ENCODE data around the gene RGS8. TPM values are rescaled to one million over a fixed set of nuclear protein-coding genes. Genes with fewer than 3 reads are reported as not detected.
A peak's percentile ranks its signal among the peaks of the same experiment; 100 is the strongest.

Gene RGS8
- total RNA-seq, 1 experiment from 2014 or later, result 0.66 TPM

GRCh38 chr1:182662956-182663355, 21.4 kb downstream of the RGS8 start:
- DNase-seq (ENCODE audit: low spot score), result no peak
- no peak for ATAC-seq
- H3K4me3 Mint-ChIP-seq, result no peak overlapping the region
- TF ChIP-seq ATF3 (CRISPR knock-in tag; conservative IDR thresholded peaks at IDR 0.05) (no peak), ESRRA (CRISPR knock-in tag; IDR thresholded peaks at IDR 0.05; ENCODE audit: borderline replicate concordance) (no peak), CDX4 (CRISPR knock-in tag; IDR thresholded peaks at IDR 0.05; ENCODE audit: borderline replicate concordance) (no peak), ZNF671 (CRISPR knock-in tag; IDR thresholded peaks at IDR 0.05) (no peak)
- TF ChIP-seq, protein P1, sequence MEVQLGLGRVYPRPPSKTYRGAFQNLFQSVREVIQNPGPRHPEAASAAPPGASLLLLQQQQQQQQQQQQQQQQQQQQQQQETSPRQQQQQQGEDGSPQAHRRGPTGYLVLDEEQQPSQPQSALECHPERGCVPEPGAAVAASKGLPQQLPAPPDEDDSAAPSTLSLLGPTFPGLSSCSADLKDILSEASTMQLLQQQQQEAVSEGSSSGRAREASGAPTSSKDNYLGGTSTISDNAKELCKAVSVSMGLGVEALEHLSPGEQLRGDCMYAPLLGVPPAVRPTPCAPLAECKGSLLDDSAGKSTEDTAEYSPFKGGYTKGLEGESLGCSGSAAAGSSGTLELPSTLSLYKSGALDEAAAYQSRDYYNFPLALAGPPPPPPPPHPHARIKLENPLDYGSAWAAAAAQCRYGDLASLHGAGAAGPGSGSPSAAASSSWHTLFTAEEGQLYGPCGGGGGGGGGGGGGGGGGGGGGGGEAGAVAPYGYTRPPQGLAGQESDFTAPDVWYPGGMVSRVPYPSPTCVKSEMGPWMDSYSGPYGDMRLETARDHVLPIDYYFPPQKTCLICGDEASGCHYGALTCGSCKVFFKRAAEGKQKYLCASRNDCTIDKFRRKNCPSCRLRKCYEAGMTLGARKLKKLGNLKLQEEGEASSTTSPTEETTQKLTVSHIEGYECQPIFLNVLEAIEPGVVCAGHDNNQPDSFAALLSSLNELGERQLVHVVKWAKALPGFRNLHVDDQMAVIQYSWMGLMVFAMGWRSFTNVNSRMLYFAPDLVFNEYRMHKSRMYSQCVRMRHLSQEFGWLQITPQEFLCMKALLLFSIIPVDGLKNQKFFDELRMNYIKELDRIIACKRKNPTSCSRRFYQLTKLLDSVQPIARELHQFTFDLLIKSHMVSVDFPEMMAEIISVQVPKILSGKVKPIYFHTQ (CRISPR knock-in tag; IDR thresholded peaks at IDR 0.05), result no peak
- no peaks in the 10 kb centered on the region for H3K36me3 Mint-ChIP-seq
- peaks cover 19% of the 10 kb centered on the region for H3K27me3 Mint-ChIP-seq (ENCODE audit: low read depth)
- POLR2A ChIA-PET, result interaction anchor here (1.7 kb wide), 1 partner anchor 60 kb away, joined by 4 read pairs; no protein-coding TSS in a partner anchor
- H3K9me3 Mint-ChIP-seq, result no peaks in the 10 kb centered on the region
- CTCF ChIA-PET, result interaction anchor here (1.0 to 6.4 kb wide), 10 partner anchors 9 to 120 kb away, joined by 3 to 28 read pairs (median 6); no protein-coding TSS in a partner anchor
- peaks cover 58% of the 10 kb centered on the region for H3K4me1 Mint-ChIP-seq
- H3K27ac Mint-ChIP-seq, result no peak overlapping the region; the same call in 1 of the 2 replicates

- Mint-ChIP-seq H3K4me3 (peak overlapping the region; percentile 34), H3K27ac (peak overlapping the region; percentile 71), H3K36me3 (no peaks in the 10 kb centered on the region), H3K9me3 (no peaks in the 10 kb centered on the region), H3K27me3 (ENCODE audit: low read depth) (peaks cover 19% of the 10 kb centered on the region), H3K4me1 (peaks cover 60% of the 10 kb centered on the region)
- DNase-seq (ENCODE audit: low spot score) (peak; percentile 31), ATAC-seq (peak; percentile 79)
- ChIA-PET CTCF (interaction anchor here (1.0 to 6.4 kb wide), 12 partner anchors 10 to 122 kb away, joined by 3 to 28 read pairs (median 6); no protein-coding TSS in a partner anchor), POLR2A (interaction anchor here (1.7 kb wide), 1 partner anchor 59 kb away, joined by 4 read pairs; no protein-coding TSS in a partner anchor)
- TF ChIP-seq ELF4 (CRISPR knock-in tag; IDR thresholded peaks at IDR 0.05; ENCODE audit: low read depth), result no peak
- TF ChIP-seq, protein P2, sequence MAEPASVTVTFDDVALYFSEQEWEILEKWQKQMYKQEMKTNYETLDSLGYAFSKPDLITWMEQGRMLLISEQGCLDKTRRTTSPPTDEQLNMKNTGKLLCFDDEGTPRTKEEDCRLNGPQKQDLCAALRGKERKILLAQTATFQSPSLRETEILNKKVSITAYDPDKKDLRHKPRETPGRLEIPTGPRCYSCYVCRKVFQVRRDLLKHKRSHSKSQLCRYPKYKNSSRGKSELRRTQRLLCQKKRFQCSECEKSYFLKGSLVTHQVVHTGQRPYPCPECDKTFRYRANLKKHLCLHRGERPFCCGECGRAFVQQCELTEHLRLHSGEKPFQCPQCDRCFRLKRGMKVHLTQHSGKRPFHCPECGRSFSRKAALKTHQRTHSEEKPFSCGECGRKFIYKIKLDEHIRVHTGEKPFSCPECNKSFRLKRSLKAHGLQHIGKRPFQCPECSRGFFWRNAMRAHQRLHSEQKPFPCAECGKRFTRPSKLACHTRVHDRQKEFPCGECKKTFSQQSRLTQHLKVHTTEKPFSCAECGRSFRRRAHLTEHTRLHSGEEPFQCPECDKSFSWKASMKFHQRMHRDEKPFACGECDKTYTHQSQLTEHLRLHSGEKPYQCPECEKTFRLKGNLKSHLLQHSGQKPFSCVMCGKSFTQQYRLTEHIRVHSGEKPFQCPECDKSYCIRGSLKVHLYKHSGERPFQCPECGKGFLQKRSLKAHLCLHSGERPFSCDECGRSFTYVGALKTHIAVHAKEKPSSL (CRISPR knock-in tag; conservative IDR thresholded peaks at IDR 0.05), result no peak
- TF ChIP-seq JUN (CRISPR knock-in tag; IDR thresholded peaks at IDR 0.05), result no peak
- TF ChIP-seq FOXK1 (CRISPR knock-in tag; IDR thresholded peaks at IDR 0.05), result no peak
- TF ChIP-seq, protein P3, sequence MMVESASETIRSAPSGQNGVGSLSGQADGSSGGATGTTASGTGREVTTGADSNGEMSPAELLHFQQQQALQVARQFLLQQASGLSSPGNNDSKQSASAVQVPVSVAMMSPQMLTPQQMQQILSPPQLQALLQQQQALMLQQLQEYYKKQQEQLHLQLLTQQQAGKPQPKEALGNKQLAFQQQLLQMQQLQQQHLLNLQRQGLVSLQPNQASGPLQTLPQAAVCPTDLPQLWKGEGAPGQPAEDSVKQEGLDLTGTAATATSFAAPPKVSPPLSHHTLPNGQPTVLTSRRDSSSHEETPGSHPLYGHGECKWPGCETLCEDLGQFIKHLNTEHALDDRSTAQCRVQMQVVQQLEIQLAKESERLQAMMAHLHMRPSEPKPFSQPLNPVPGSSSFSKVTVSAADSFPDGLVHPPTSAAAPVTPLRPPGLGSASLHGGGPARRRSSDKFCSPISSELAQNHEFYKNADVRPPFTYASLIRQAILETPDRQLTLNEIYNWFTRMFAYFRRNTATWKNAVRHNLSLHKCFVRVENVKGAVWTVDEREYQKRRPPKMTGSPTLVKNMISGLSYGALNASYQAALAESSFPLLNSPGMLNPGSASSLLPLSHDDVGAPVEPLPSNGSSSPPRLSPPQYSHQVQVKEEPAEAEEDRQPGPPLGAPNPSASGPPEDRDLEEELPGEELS (CRISPR knock-in tag; IDR thresholded peaks at IDR 0.05), result no peak
- no peak for TF ChIP-seq IRF1 (CRISPR knock-in tag; IDR thresholded peaks at IDR 0.05)
- no peak for TF ChIP-seq EMX1 (CRISPR knock-in tag; IDR thresholded peaks at IDR 0.05)
- TF ChIP-seq, protein P4, sequence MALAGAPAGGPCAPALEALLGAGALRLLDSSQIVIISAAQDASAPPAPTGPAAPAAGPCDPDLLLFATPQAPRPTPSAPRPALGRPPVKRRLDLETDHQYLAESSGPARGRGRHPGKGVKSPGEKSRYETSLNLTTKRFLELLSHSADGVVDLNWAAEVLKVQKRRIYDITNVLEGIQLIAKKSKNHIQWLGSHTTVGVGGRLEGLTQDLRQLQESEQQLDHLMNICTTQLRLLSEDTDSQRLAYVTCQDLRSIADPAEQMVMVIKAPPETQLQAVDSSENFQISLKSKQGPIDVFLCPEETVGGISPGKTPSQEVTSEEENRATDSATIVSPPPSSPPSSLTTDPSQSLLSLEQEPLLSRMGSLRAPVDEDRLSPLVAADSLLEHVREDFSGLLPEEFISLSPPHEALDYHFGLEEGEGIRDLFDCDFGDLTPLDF (CRISPR knock-in tag; IDR thresholded peaks at IDR 0.05), result no peak
- TF ChIP-seq ATF1 (CRISPR knock-in tag; IDR thresholded peaks at IDR 0.05), result no peak
- no peak for TF ChIP-seq ZBTB21 (CRISPR knock-in tag; IDR thresholded peaks at IDR 0.05; ENCODE audit: borderline replicate concordance)
- TF ChIP-seq JAZF1 (CRISPR knock-in tag; IDR thresholded peaks at IDR 0.05), result no peak
- no peak for TF ChIP-seq ATF6 (CRISPR knock-in tag; IDR thresholded peaks at IDR 0.05)
- no peak for TF ChIP-seq HMGA2 (CRISPR knock-in tag; IDR thresholded peaks at IDR 0.05)
- TF ChIP-seq, protein P5, sequence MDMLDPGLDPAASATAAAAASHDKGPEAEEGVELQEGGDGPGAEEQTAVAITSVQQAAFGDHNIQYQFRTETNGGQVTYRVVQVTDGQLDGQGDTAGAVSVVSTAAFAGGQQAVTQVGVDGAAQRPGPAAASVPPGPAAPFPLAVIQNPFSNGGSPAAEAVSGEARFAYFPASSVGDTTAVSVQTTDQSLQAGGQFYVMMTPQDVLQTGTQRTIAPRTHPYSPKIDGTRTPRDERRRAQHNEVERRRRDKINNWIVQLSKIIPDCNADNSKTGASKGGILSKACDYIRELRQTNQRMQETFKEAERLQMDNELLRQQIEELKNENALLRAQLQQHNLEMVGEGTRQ (CRISPR knock-in tag; IDR thresholded peaks at IDR 0.05), result no peak
- TF ChIP-seq SMAD3 (CRISPR knock-in tag; IDR thresholded peaks at IDR 0.05; ENCODE audit: borderline replicate concordance), result no peak
Observed at GRCh38 chr1:182662121-182662890, 22.1 kb downstream of the RGS8 start.

Measured in WTC11 (cell line).